H1 (cell line): Measurements from ENCODE around the gene EXOSC10. TPM values are rescaled to one million over a fixed set of nuclear protein-coding genes. Genes with fewer than 3 reads are reported as not detected.

Experiments
- CTCF ChIA-PET: fragments of 300-600 bp; sonication (Branson Sonifier 250); formaldehyde crosslinking; loops from one replicate; lab custom pipeline; 2021; ENCODE audit not compliant: partially characterized antibody; lab: Charles Lee
- POLR2A ChIA-PET: fragments of 300-600 bp; sonication (Branson Sonifier 250); formaldehyde crosslinking; loops from one replicate; lab custom pipeline; 2021; ENCODE audit warnings: inconsistent platforms; ENCODE audit not compliant: partially characterized antibody; lab: Charles Lee
- DNase-seq, 2 experiments: peaks; one replicate each; pipeline versions ENCODE4 v3.0.0 to v3.0.0-alpha.2; 2010 to 2022; ENCODE audit warnings: low spot score in 2 of 2, low read depth in 1 of 2, mixed read lengths in 1 of 2
- FAIRE-seq: peaks from 2 replicates; lab custom pipeline; 2011; peaks lifted over from hg19 to GRCh38; lab: Jason Lieb, UNC
- H2AFZ ChIP-seq: 2 replicates; pipeline ENCODE4 v1.8.1; 2012; ENCODE audit warnings: low read length, inconsistent platforms
- H2AK5ac ChIP-seq: 2 replicates; pipeline ENCODE4 v1.6.1; 2013; ENCODE audit warnings: low read depth, low read length
- H2BK120ac ChIP-seq: replicated peaks from 2 replicates; pipeline ENCODE3; 2013; ENCODE audit warnings: low read depth, low read length, inconsistent platforms
- H2BK12ac ChIP-seq: 2 replicates; pipeline ENCODE4 v1.6.1; 2013; ENCODE audit warnings: low read depth, low read length
- H2BK15ac ChIP-seq: 2 replicates; pipeline ENCODE4 v1.6.1; 2013; ENCODE audit warnings: low read length
- H2BK20ac ChIP-seq: 2 replicates; pipeline ENCODE4 v1.6.1; 2013; ENCODE audit warnings: low read length
- H2BK5ac ChIP-seq: 2 replicates; pipeline ENCODE4 v1.6.1; 2013; ENCODE audit warnings: low read depth, low read length
- H3K14ac ChIP-seq: 2 replicates; pipeline ENCODE4 v1.6.1; 2013; ENCODE audit warnings: inconsistent platforms; ENCODE audit not compliant: insufficient read length
- H3K18ac ChIP-seq: 2 replicates; pipeline ENCODE4 v1.6.1; 2013; ENCODE audit warnings: low read length; ENCODE audit errors: extremely low read depth
- H3K23ac ChIP-seq: 2 replicates; pipeline ENCODE4 v1.6.1; 2013; ENCODE audit warnings: inconsistent platforms; ENCODE audit not compliant: insufficient read length
- H3K23me2 ChIP-seq: 2 replicates; pipeline ENCODE4 v1.6.1; 2013; ENCODE audit warnings: low read depth, low read length
- H3K27ac ChIP-seq: 2 replicates; pipeline ENCODE4 v1.6.1; 2011; ENCODE audit warnings: low read depth, low read length, inconsistent platforms
- H3K27me3 ChIP-seq, 4 experiments: replicated peaks in 1 of 4; 1 replicate in 1 of 4; 2 replicates in 3 of 4; pipeline versions ENCODE4 v1.6.1 to v1.8.1; 2011 to 2013; ENCODE audit warnings: low read length in 3 of 4, mild to moderate bottlenecking in 3 of 4, inconsistent platforms in 2 of 4, mixed read lengths in 2 of 4, moderate library complexity in 1 of 4; ENCODE audit not compliant: control insufficient read depth in 3 of 4, insufficient read depth in 3 of 4; ENCODE audit errors: extremely low read depth in 1 of 4
- H3K36me3 ChIP-seq, 4 experiments: 2 replicates each; pipeline versions ENCODE4 v1.6.1 to v1.8.1; 2011 to 2013; ENCODE audit warnings: mild to moderate bottlenecking in 4 of 4, low read length in 3 of 4, moderate library complexity in 2 of 4, control low read depth in 1 of 4, inconsistent platforms in 1 of 4; ENCODE audit not compliant: insufficient read depth in 4 of 4, control insufficient read depth in 2 of 4
- H3K4ac ChIP-seq: replicated peaks from 2 replicates; pipeline ENCODE3; 2013; ENCODE audit warnings: low read length, low read depth, mixed read lengths, inconsistent platforms; ENCODE audit not compliant: insufficient read length
- H3K4me1 ChIP-seq, 4 experiments: replicated peaks in 1 of 4; 1 replicate in 1 of 4; 2 replicates in 3 of 4; pipeline versions ENCODE4 v1.6.1 to v1.8.1; 2011 to 2013; ENCODE audit warnings: low read length in 3 of 4, inconsistent platforms in 2 of 4, mixed read lengths in 1 of 4; ENCODE audit not compliant: insufficient read depth in 4 of 4, control insufficient read depth in 3 of 4
- H3K4me2 ChIP-seq, 2 experiments: 2 replicates each; pipeline versions ENCODE4 v1.6.1 to v1.8.1; 2011 to 2013; ENCODE audit warnings: low read depth in 2 of 2, low read length in 2 of 2, control low read depth in 1 of 2, inconsistent platforms in 1 of 2, mild to moderate bottlenecking in 1 of 2; ENCODE audit not compliant: insufficient read depth in 1 of 2
- H3K4me3 ChIP-seq, 4 experiments: fragments of 200-600, 300-600 bp in 1 of 4; sonication (generic), shearing (Covaris generic), sonication (Bioruptor Twin) in 1 of 4; 2 replicates each; pipeline versions ENCODE4 v1.5.1 to v1.8.1; 2011 to 2016; ENCODE audit warnings: low read length in 4 of 4, low read depth in 3 of 4, control low read depth in 2 of 4, inconsistent platforms in 2 of 4, mild to moderate bottlenecking in 2 of 4, mixed read lengths in 1 of 4, moderate library complexity in 1 of 4; ENCODE audit not compliant: insufficient read depth in 2 of 4; ENCODE audit errors: extremely low read depth in 1 of 4
- H3K56ac ChIP-seq: replicated peaks from 2 replicates; pipeline ENCODE3; 2013; ENCODE audit warnings: low read depth, mild to moderate bottlenecking, mixed read lengths, low read length, inconsistent platforms; ENCODE audit not compliant: insufficient read length
- H3K79me1 ChIP-seq: 2 replicates; pipeline ENCODE4 v1.6.1; 2013; ENCODE audit warnings: low read depth, low read length, control low read depth
- H3K79me2 ChIP-seq, 2 experiments: 2 replicates each; pipeline versions ENCODE4 v1.6.1 to v1.8.1; 2012 to 2013; ENCODE audit warnings: low read length in 2 of 2, mild to moderate bottlenecking in 2 of 2, inconsistent platforms in 1 of 2; ENCODE audit not compliant: insufficient read depth in 2 of 2, control insufficient read depth in 1 of 2
- H3K9ac ChIP-seq, 4 experiments: replicated peaks in 1 of 4; 1 replicate in 1 of 4; 2 replicates in 3 of 4; pipeline versions ENCODE4 v1.6.1 to v1.8.1; 2011 to 2013; ENCODE audit warnings: low read depth in 3 of 4, low read length in 3 of 4, control low read depth in 2 of 4, mild to moderate bottlenecking in 2 of 4, moderate library complexity in 2 of 4, inconsistent platforms in 1 of 4; ENCODE audit errors: extremely low read depth in 1 of 4
- H3K9me3 ChIP-seq, 2 experiments: 2 replicates each; pipeline versions ENCODE4 v1.6.1 to v1.8.1; 2012 to 2013; ENCODE audit warnings: mild to moderate bottlenecking in 2 of 2, moderate library complexity in 2 of 2, control low read depth in 1 of 2, inconsistent platforms in 1 of 2, low read depth in 1 of 2, low read length in 1 of 2, mixed read lengths in 1 of 2; ENCODE audit not compliant: insufficient read depth in 2 of 2
- H4K20me1 ChIP-seq, 2 experiments: replicated peaks in 1 of 2; 2 replicates each; pipeline versions ENCODE3 to v1.8.1; 2011 to 2013; ENCODE audit warnings: inconsistent platforms in 2 of 2, low read length in 2 of 2, mild to moderate bottlenecking in 1 of 2; ENCODE audit not compliant: insufficient read depth in 2 of 2, control insufficient read depth in 1 of 2
- H4K5ac ChIP-seq: 2 replicates; pipeline ENCODE4 v1.6.1; 2013; ENCODE audit warnings: low read length, low read depth, mixed read lengths, inconsistent platforms; ENCODE audit not compliant: insufficient read length
- H4K8ac ChIP-seq: 2 replicates; pipeline ENCODE4 v1.8.0; 2013; ENCODE audit warnings: mild to moderate bottlenecking, moderate library complexity, low read length, inconsistent platforms; ENCODE audit not compliant: insufficient read depth; ENCODE audit errors: extremely low read depth
- H4K91ac ChIP-seq: replicated peaks from 2 replicates; pipeline ENCODE3; 2013; ENCODE audit warnings: low read length, mixed read lengths, inconsistent platforms; ENCODE audit not compliant: insufficient read length
- ASH2L ChIP-seq: fragments of 200-600, 300-600 bp; sonication (generic); IDR thresholded peaks from one replicate; pipeline ENCODE4 v1.7.1; 2017; ENCODE audit warnings: low read length
- SIRT6 ChIP-seq: IDR thresholded peaks from one replicate; pipeline ENCODE4 v1.7.1; 2012; ENCODE audit warnings: low read length, inconsistent platforms
- SIX5 ChIP-seq: IDR thresholded peaks from 2 replicates; pipeline ENCODE4 v1.6.1; 2011; ENCODE audit warnings: mild to moderate bottlenecking, low read depth, low read length
- WGBS, 2 experiments: shearing (Covaris generic) in 1 of 2; methylation state at CpG; one replicate each; pipeline versions ENCODE4 v1.1.6 to v1.1.7; 2013 to 2015; ENCODE audit warnings: low lambda C conversion rate in 2 of 2, mixed read lengths in 2 of 2, inconsistent platforms in 1 of 2, low coverage in 1 of 2, missing lambda C conversion rate in 1 of 2; ENCODE audit not compliant: insufficient replicate concordance in 2 of 2, insufficient coverage in 1 of 2, insufficient read length in 1 of 2; ENCODE audit errors: extremely low coverage in 1 of 2, missing lambda C conversion rate in 1 of 2; 5-methylcytosine and 5-hydroxymethylcytosine counted together
- polyA plus RNA-seq, 7 experiments: library from polyadenylated mRNA; depleted of rRNA in 3 of 7; stranded (reverse) in 5 of 7; unstranded in 2 of 7; fragments of >200 nt in 5 of 7; fragments of 200-250 nt in 2 of 7; gene quantifications; 1 replicate in 5 of 7; 2 replicates in 1 of 7; 4 replicates in 1 of 7; pipeline versions ENCODE4 v1.2.1 to v1.2.3, GENCODE V29; 2011 to 2013; ENCODE audit warnings: missing spikeins in 2 of 7, mixed read lengths in 2 of 7
- total RNA-seq: library from RNA; stranded (reverse); fragmentation: NEBNext Ultra II Directional; extraction: Animal tissue kit (Norgen Biotek cat#: 25700); gene quantifications from 2 replicates; pipeline ENCODE4 v1.2.1, GENCODE V29; 2021
- TF ChIP-seq, protein P1 (sequence below): IDR thresholded peaks from 2 replicates; pipeline ENCODE4 v1.6.1; 2011; ENCODE audit warnings: low read depth, mild to moderate bottlenecking, low read length; ENCODE audit not compliant: insufficient read depth

Gene EXOSC10
- total and polyA plus RNA-seq, 2 of the 8 experiments (the other 6 are each of a cell fraction or from before 2014, with no cell fraction given) = 57.9 to 86.1 TPM

DNA sequence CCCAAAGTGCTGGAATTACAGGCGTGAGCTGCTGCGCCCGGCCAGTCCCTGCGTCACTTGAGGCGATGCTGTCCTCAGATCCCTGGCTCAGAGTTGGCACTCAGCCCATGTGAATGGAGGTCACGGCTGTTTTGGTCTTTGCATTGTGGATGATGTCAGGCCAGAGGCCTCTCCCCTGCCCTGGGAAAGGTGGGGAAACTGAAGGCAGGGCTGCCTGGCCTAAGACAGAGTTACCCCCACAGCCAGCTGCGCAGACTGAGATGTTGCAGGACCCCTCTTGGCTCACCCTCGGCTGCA lies 53.5 kb downstream of the EXOSC10 start:
- Histone ChIP-seq H3K9me3 (no peaks in the 10 kb centered on the region), H2BK120ac (no peak overlapping the region), H3K4ac (no peak overlapping the region), H2BK12ac (no peak overlapping the region), H2AFZ (no peak overlapping the region), H3K4me3 (no peak overlapping the region), H4K20me1 (peaks cover 0 to 7% of the 10 kb centered on the region in 2 experiments), H3K56ac (no peak overlapping the region), H3K4me1 (peaks cover 0 to 10% (median 1%) of the 10 kb centered on the region in 4 experiments; a peak in 4 of 7 replicates), H3K9ac (no peak overlapping the region), H3K18ac (no peak overlapping the region), H3K23me2 (peaks cover 14% of the 10 kb centered on the region; the same call in 1 of the 2 replicates), H3K79me1 (no peaks in the 10 kb centered on the region), H2AK5ac (no peak overlapping the region), H3K23ac (no peak overlapping the region), H2BK15ac (no peak overlapping the region), H3K4me2 (no peak overlapping the region), H2BK5ac (no peak overlapping the region), H3K27me3 (no peaks in the 10 kb centered on the region), H3K27ac (no peak overlapping the region), H3K14ac (no peak overlapping the region), H4K5ac (no peak overlapping the region), H4K91ac (no peak overlapping the region), H2BK20ac (no peak overlapping the region), H3K36me3 (no peaks in the 10 kb centered on the region), H3K79me2 (no peaks in the 10 kb centered on the region), H4K8ac (no peak overlapping the region)
- DNase-seq (no peak), FAIRE-seq (no peak)
- ChIA-PET CTCF (interaction anchor here (2.0 to 14.5 kb wide), 2 partner anchors 9 to 15 kb away, joined by 7 to 168 read pairs; no protein-coding TSS in a partner anchor), POLR2A (interaction anchor here (0.8 to 2.6 kb wide), 5 partner anchors 9 to 172 kb away, joined by 3 to 9 read pairs (median 3); no protein-coding TSS in a partner anchor)
- 93% methylated on average over 8 of the region's 8 CpGs; no CpG with 5 or more reads in 1 of the 2 experiments for WGBS, 2 experiments
- TF ChIP-seq, protein P1, sequence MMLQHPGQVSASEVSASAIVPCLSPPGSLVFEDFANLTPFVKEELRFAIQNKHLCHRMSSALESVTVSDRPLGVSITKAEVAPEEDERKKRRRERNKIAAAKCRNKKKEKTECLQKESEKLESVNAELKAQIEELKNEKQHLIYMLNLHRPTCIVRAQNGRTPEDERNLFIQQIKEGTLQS = no peak
- TF ChIP-seq SIRT6 = no peak
- TF ChIP-seq ASH2L = no peak
- no peak for TF ChIP-seq SIX5
